Fibroblast of lung (primary cell): Measurements from ENCODE around the gene ISM2. TPM values are rescaled to one million over a fixed set of nuclear protein-coding genes. Genes with fewer than 3 reads are reported as not detected.

ENCODE experiments used
- DNase-seq, 2 donors: peaks; one replicate each; pipeline versions ENCODE4 v3.0.0 to v3.0.0-alpha.2; 2010; ENCODE audit warnings: low read depth in 2 of 2
- H2AFZ ChIP-seq: 2 replicates; pipeline ENCODE4 v1.5.1; 2012; ENCODE audit warnings: low read length, control low read depth, inconsistent platforms
- H3K27ac ChIP-seq: 2 replicates; pipeline ENCODE4 v1.5.1; 2011; ENCODE audit warnings: low read length, control low read depth; ENCODE audit not compliant: insufficient read depth
- H3K27me3 ChIP-seq: 2 replicates; pipeline ENCODE4 v1.5.1; 2011; ENCODE audit warnings: mild to moderate bottlenecking, low read length; ENCODE audit not compliant: control insufficient read depth, insufficient read depth
- H3K36me3 ChIP-seq: 2 replicates; pipeline ENCODE4 v1.5.1; 2011; ENCODE audit warnings: low read length; ENCODE audit not compliant: control insufficient read depth, insufficient read depth
- H3K4me1 ChIP-seq: 2 replicates; pipeline ENCODE4 v1.5.1; 2011; ENCODE audit warnings: low read length; ENCODE audit not compliant: control insufficient read depth, insufficient read depth; ENCODE audit errors: extremely low read depth
- H3K4me2 ChIP-seq: 2 replicates; pipeline ENCODE4 v1.5.1; 2011; ENCODE audit warnings: low read length, control low read depth; ENCODE audit not compliant: insufficient read depth; ENCODE audit errors: extremely low read depth
- H3K4me3 ChIP-seq, 4 experiments: fragments of 200-600 bp in 1 of 4; sonication (generic) in 1 of 4; replicated peaks in 1 of 4; 2 replicates each; pipeline ENCODE4 v1.5.1; 2011 to 2016; ENCODE audit warnings: low read length in 4 of 4, low read depth in 3 of 4, mild to moderate bottlenecking in 3 of 4, control low read depth in 2 of 4, inconsistent platforms in 1 of 4, mixed read lengths in 1 of 4; ENCODE audit not compliant: insufficient read depth in 1 of 4; ENCODE audit errors: control extremely low read depth in 1 of 4
- H3K79me2 ChIP-seq: 2 replicates; pipeline ENCODE4 v1.5.1; 2012; ENCODE audit warnings: mild to moderate bottlenecking, low read length, inconsistent platforms; ENCODE audit not compliant: control insufficient read depth, insufficient read depth
- H3K9ac ChIP-seq: 2 replicates; pipeline ENCODE4 v1.5.1; 2011; ENCODE audit warnings: mild to moderate bottlenecking, low read length, control low read depth; ENCODE audit not compliant: insufficient read depth
- H3K9me3 ChIP-seq: 2 replicates; pipeline ENCODE4 v1.5.1; 2012; ENCODE audit warnings: low read depth, low read length; ENCODE audit not compliant: control insufficient read depth, insufficient read depth
- H4K20me1 ChIP-seq: 2 replicates; pipeline ENCODE4 v1.5.1; 2011; ENCODE audit warnings: low read length; ENCODE audit not compliant: control insufficient read depth, insufficient read depth; ENCODE audit errors: extremely low read depth
- EZH2 ChIP-seq: IDR thresholded peaks from 2 replicates; pipeline ENCODE4 v1.5.1; 2012; ENCODE audit warnings: low read length, control low read depth, mild to moderate bottlenecking; ENCODE audit errors: missing control alignments
- polyA plus RNA-seq, 2 donors: library from polyadenylated mRNA; depleted of rRNA in 1 of 2; stranded (reverse) in 1 of 2; unstranded in 1 of 2; fragments of >200 nt; gene quantifications; 2 replicates each; pipeline ENCODE4 v1.2.1, GENCODE V29; 2011 to 2012; ENCODE audit warnings: missing spikeins in 1 of 2
- total RNA-seq: library from RNA; depleted of rRNA; stranded (reverse); fragments of >200 nt; gene quantifications from 2 replicates; pipeline ENCODE4 v1.2.1, GENCODE V29; 2014
- TF ChIP-seq, protein P1 (sequence below), 2 donors: IDR thresholded peaks in 1 of 2; conservative IDR thresholded peaks in 1 of 2; 1 replicate in 1 of 2; 2 replicates in 1 of 2; pipeline ENCODE4 v1.5.1; 2011 to 2012; ENCODE audit warnings: low read length in 2 of 2, control low read depth in 1 of 2, inconsistent platforms in 1 of 2, low read depth in 1 of 2, mild to moderate bottlenecking in 1 of 2

Gene ISM2
- total and polyA plus RNA-seq, 2 donors (not counting 1 experiment from before 2014, with no cell fraction given), result not detected

DNA sequence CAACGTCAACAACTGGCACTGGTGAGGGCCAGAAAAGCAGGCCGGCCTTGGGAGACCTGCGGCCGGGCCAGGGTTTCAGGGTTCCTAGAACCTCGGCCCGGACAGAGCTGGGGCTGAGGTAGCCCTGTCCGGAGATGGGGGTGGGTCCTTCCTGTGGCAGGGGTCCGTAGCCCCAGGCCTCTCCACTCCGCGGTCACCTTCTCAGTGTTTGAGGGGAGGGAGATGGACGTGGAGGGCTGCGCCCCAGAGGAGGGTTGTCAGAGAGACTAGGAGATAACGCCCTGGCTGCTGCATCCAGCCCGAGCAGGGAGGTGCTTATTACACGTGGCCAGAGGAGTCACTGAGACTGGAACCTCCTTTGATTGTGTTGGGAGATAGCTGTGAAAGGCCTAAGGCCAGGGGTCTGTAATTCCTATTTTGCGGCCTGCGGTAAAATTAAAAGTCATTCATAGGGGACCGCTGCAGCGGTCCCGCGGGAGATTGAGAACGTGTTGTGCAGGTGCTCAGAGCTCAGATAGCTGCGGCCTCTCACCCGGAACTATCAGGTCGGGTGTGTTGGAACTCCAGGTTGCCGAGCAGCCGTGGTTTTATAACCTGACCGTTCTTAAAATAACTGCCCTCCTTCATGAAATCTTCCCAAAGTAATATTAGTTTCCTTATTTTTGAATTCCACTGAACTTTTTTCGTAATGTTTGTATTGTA, 40.2 kb downstream of the ISM2 start:
- peaks cover 31% of the 10 kb centered on the region for H3K79me2 ChIP-seq
- H3K36me3 ChIP-seq, result peaks cover 14% of the 10 kb centered on the region
- H3K4me3 ChIP-seq, result peak overlapping the region; percentile 72 to 99 (median 87)

DNA sequence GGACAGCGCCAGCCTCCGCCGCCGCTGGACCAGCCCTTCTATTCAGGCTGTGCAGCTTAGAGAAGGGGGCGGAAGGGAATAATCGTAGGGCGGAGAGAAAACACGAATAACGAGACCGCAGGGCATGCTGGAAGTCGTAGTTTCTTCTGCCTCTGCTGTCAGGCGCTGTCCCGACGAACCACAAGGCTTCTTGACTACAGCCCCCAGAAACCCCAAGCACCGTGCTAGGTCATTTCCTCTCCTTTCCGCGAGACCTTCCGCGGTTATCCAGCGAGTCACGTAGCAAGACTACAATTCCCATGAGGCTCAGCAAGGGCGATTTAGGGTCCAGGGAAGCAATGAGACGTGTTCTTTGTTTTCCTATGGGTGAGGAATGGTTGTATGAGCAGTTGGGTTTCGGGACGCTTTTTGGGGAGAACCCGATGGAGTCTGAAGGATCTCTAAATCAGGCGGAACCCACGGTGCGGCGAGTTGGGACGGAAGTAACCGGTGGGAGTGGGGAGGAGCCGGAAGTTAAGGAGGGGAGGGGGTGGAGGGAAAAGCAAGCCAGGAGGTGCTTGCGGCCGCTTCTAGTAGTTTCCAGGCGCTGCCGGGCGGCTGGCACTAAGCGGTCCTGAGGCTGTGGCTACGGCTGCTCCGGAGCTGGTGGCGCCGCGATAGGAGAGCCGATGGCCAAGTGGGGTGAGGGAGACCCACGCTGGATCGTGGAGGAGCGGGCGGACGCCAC, 40.9 kb downstream of the ISM2 start, which contains the start of the genes AHSA1 and VIPAS39:
TSS of gene AHSA1 (plus strand) at position 572 of the 727 bp plus-strand sequence. CDS start at position 669, 97 bp downstream.
TSS of gene VIPAS39 (minus strand) at position 80 of the 727 bp plus-strand sequence. CDS start 3,499 bp downstream, outside the sequence.
- H3K27ac ChIP-seq, result peak within 1 kb of the TSS; percentile 94
- DNase-seq, result peak; percentile 99
- H3K4me1 ChIP-seq, result peaks cover 2% of the 10 kb centered on the region
- peaks cover 2% of the 10 kb centered on the region for H4K20me1 ChIP-seq
- TF ChIP-seq EZH2, result no peak
- TF ChIP-seq, protein P1, sequence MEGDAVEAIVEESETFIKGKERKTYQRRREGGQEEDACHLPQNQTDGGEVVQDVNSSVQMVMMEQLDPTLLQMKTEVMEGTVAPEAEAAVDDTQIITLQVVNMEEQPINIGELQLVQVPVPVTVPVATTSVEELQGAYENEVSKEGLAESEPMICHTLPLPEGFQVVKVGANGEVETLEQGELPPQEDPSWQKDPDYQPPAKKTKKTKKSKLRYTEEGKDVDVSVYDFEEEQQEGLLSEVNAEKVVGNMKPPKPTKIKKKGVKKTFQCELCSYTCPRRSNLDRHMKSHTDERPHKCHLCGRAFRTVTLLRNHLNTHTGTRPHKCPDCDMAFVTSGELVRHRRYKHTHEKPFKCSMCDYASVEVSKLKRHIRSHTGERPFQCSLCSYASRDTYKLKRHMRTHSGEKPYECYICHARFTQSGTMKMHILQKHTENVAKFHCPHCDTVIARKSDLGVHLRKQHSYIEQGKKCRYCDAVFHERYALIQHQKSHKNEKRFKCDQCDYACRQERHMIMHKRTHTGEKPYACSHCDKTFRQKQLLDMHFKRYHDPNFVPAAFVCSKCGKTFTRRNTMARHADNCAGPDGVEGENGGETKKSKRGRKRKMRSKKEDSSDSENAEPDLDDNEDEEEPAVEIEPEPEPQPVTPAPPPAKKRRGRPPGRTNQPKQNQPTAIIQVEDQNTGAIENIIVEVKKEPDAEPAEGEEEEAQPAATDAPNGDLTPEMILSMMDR (conservative IDR thresholded peaks at IDR 0.05 in 1 of 2, IDR thresholded peaks at IDR 0.05 in 1 of 2; ENCODE audit: low read depth in 1 of 2, low read length in 2 of 2), result no peak
- H3K9me3 ChIP-seq, result no peaks in the 10 kb centered on the region
- peaks cover 31% of the 10 kb centered on the region for H3K79me2 ChIP-seq
- peak within 1 kb of the TSS; percentile 98 for H3K4me2 ChIP-seq
- peak within 1 kb of the TSS; percentile 72 to 99 (median 87) for H3K4me3 ChIP-seq
- peaks cover 13% of the 10 kb centered on the region for H3K36me3 ChIP-seq
- H2AFZ ChIP-seq, result peak within 1 kb of the TSS; percentile 98
- H3K9ac ChIP-seq, result peak within 1 kb of the TSS; percentile 85
- H3K27me3 ChIP-seq, result no peaks in the 10 kb centered on the region

More for the DNA sequence above, 40.2 kb downstream of the ISM2 start:
- Histone ChIP-seq H3K27me3 (no peaks in the 10 kb centered on the region), H2AFZ (peak overlapping the region; percentile 98), H3K9ac (peak overlapping the region; percentile 85), H3K9me3 (no peaks in the 10 kb centered on the region), H4K20me1 (peaks cover 2% of the 10 kb centered on the region), H3K4me1 (peaks cover 2% of the 10 kb centered on the region), H3K27ac (peak overlapping the region; percentile 94), H3K4me2 (peak overlapping the region; percentile 98)
- no peak for TF ChIP-seq EZH2
- TF ChIP-seq, protein P1 (conservative IDR thresholded peaks at IDR 0.05 in 1 of 2, IDR thresholded peaks at IDR 0.05 in 1 of 2; ENCODE audit: low read depth in 1 of 2, low read length in 2 of 2), result no peak
- DNase-seq, result peak; percentile 16 to 36

DNA sequence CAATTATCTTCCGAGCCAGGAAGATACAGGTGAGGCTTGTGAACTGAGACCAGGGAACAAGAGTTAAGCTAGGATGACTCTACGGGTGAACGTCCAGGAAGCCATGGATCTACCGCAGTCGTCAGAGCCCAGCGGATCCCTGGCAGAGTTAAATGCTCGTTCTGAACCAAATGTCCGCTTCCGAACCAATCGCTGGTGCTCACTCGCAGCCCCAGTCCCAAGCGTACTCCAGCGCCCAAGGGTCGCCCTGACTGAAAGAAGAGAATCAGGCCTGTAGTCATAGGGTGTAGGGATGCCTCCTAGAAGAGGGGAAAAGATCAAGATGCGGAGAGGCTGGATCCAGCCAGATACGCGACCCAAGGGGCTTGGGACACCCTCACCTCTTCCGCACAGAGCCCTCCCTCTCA, 41.5 kb downstream of the ISM2 start:
- Histone ChIP-seq H2AFZ (peak overlapping the region; percentile 85), H3K4me1 (peaks cover 2% of the 10 kb centered on the region), H3K4me3 (peak overlapping the region; percentile 72 to 99 (median 87)), H3K79me2 (peaks cover 31% of the 10 kb centered on the region), H3K9ac (peak overlapping the region; percentile 58), H3K27me3 (no peaks in the 10 kb centered on the region), H3K27ac (peak overlapping the region; percentile 94), H3K36me3 (peaks cover 7% of the 10 kb centered on the region), H3K4me2 (peak overlapping the region; percentile 74), H3K9me3 (no peaks in the 10 kb centered on the region), H4K20me1 (peaks cover 2% of the 10 kb centered on the region)
- TF ChIP-seq, protein P1 (conservative IDR thresholded peaks at IDR 0.05 in 1 of 2, IDR thresholded peaks at IDR 0.05 in 1 of 2; ENCODE audit: low read depth in 1 of 2, low read length in 2 of 2), result no peak
- TF ChIP-seq EZH2, result no peak
- no peak for DNase-seq
